Keratinocyte (primary cell): ENCODE results near the gene C1QTNF7.

Experiments
- EZH2 ChIP-seq: IDR thresholded peaks from one replicate; pipeline ENCODE4 v1.6.1; 2012; ENCODE audit warnings: inconsistent platforms, mild to moderate bottlenecking, low read length, moderate library complexity
- TF ChIP-seq, protein P1 (sequence below), 3 experiments: IDR thresholded peaks in 1 of 3; conservative IDR thresholded peaks in 1 of 3; optimal IDR thresholded peaks in 1 of 3; 2 replicates in 2 of 3; 3 replicates in 1 of 3; pipeline versions ENCODE3 to v1.5.1; 2011; ENCODE audit warnings: low read length in 3 of 3, mild to moderate bottlenecking in 3 of 3, moderate library complexity in 2 of 3, control low read depth in 1 of 3, inconsistent platforms in 1 of 3; ENCODE audit not compliant: insufficient read depth in 2 of 3; ENCODE audit errors: extremely low read depth in 1 of 3

- TF ChIP-seq, protein P1, sequence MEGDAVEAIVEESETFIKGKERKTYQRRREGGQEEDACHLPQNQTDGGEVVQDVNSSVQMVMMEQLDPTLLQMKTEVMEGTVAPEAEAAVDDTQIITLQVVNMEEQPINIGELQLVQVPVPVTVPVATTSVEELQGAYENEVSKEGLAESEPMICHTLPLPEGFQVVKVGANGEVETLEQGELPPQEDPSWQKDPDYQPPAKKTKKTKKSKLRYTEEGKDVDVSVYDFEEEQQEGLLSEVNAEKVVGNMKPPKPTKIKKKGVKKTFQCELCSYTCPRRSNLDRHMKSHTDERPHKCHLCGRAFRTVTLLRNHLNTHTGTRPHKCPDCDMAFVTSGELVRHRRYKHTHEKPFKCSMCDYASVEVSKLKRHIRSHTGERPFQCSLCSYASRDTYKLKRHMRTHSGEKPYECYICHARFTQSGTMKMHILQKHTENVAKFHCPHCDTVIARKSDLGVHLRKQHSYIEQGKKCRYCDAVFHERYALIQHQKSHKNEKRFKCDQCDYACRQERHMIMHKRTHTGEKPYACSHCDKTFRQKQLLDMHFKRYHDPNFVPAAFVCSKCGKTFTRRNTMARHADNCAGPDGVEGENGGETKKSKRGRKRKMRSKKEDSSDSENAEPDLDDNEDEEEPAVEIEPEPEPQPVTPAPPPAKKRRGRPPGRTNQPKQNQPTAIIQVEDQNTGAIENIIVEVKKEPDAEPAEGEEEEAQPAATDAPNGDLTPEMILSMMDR (optimal IDR thresholded peaks at IDR 0.05 in 1 of 3, IDR thresholded peaks at IDR 0.05 in 1 of 3, conservative IDR thresholded peaks at IDR 0.05 in 1 of 3; ENCODE audit: extremely low read depth in 1 of 3, insufficient read depth in 2 of 3, low read length in 3 of 3): no peak
- TF ChIP-seq EZH2: no peak
These were observed 27.6 kb upstream of the C1QTNF7 start for GRCh38 chr4:15400226-15400625.
